NCI-H1694 treated with DMSO at 0.1 percent for 48 hours (cell line): ENCODE data around the gene CACNA2D4.
"Not testable (repeated sequence)": the region's sequence is repeated elsewhere in the genome, so short reads cannot be mapped to it uniquely, and the experiment has no call there.

Experiments
- DNase-seq: peaks from one replicate; lab custom pipeline; 2025; lab: John Stamatoyannopoulos, UW

Gene CACNA2D4

GRCh38 chr12:1918081-1918883, at the start of gene CACNA2D4:
Gene CACNA2D4 (minus strand): TSS chr12:1918652. CDS start chr12:1918473, 179 bp downstream.
- no peak for DNase-seq

GRCh38 chr12:1966561-1967226, 48.2 kb upstream of the CACNA2D4 start:
- no peak for DNase-seq

GRCh38 chr12:1965916-1966315, 47.5 kb upstream of the CACNA2D4 start:
- no peak for DNase-seq

- no peak for DNase-seq
Observed at GRCh38 chr12:1962051-1963020, 43.9 kb upstream of the CACNA2D4 start.

GRCh38 chr12:1956716-1957115, 38.3 kb upstream of the CACNA2D4 start:
- DNase-seq = no peak

- no peak for DNase-seq
Observed at GRCh38 chr12:1949771-1950470, 31.5 kb upstream of the CACNA2D4 start.

GRCh38 chr12:1948883-1949282, 30.4 kb upstream of the CACNA2D4 start:
- no peak for DNase-seq

GRCh38 chr12:1947081-1947480, 28.6 kb upstream of the CACNA2D4 start:
- no peak for DNase-seq

- DNase-seq = no peak
Observed at GRCh38 chr12:1946296-1946695, 27.8 kb upstream of the CACNA2D4 start.

GRCh38 chr12:1945502-1945901, 27.1 kb upstream of the CACNA2D4 start:
- not testable (repeated sequence) for DNase-seq

GRCh38 chr12:1939801-1940607, 21.6 kb upstream of the CACNA2D4 start:
- DNase-seq = peak; percentile 93

- no peak for DNase-seq
Observed at GRCh38 chr12:1939331-1939730, 20.9 kb upstream of the CACNA2D4 start.

GRCh38 chr12:1937481-1938224, 19.2 kb upstream of the CACNA2D4 start:
- no peak for DNase-seq

GRCh38 chr12:1936406-1937320, 18.2 kb upstream of the CACNA2D4 start:
- peak; percentile 98 for DNase-seq

- DNase-seq = no peak
Observed at GRCh38 chr12:1935700-1936378, 17.4 kb upstream of the CACNA2D4 start.

GRCh38 chr12:1935242-1935641, 16.8 kb upstream of the CACNA2D4 start:
- DNase-seq = no peak

- DNase-seq = no peak
Observed at GRCh38 chr12:1934831-1935230, 16.4 kb upstream of the CACNA2D4 start.

- no peak for DNase-seq
Observed at GRCh38 chr12:1934068-1934467, 15.6 kb upstream of the CACNA2D4 start.
